NB4 (cell line): Measurements from ENCODE around the gene RASL10B.
"Not testable (repeated sequence)": the region's sequence is repeated elsewhere in the genome, so short reads cannot be mapped to it uniquely, and the experiment has no call there.

Source experiments
- POLR2A ChIP-seq: IDR thresholded peaks from 2 replicates; pipeline ENCODE4 v1.6.1; 2011; ENCODE audit warnings: mild to moderate bottlenecking; ENCODE audit not compliant: insufficient read length; ENCODE audit errors: extremely low read depth
- TF ChIP-seq, protein P1 (sequence below): IDR thresholded peaks from one replicate; pipeline ENCODE4 v1.5.1; 2012; ENCODE audit warnings: low read depth, low read length
- TF ChIP-seq, protein P2 (sequence below): IDR thresholded peaks from 2 replicates; pipeline ENCODE4 v1.6.1; 2011; ENCODE audit warnings: low read depth, low read length

DNA sequence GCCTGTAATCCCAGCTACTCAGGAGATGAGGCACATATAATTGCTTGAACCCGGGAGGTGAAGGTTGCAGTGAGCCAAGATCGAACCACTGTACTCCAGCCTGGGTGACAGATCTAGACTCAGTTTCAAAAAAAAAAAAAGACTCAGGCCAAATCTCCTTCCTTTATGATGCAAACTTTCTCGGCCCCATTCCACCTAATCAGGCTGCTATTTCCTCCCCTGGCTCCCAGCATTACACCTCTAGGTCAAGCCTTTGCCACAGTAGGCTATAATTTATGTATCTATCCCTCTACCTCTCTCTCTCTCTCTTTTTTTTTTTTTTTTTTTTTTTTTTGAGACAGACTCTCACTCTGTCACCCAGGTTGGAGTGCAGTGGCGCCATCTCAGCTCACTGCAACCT lies 20.1 kb downstream of the RASL10B start:
- TF ChIP-seq POLR2A, result not testable (repeated sequence)
- TF ChIP-seq, protein P1, sequence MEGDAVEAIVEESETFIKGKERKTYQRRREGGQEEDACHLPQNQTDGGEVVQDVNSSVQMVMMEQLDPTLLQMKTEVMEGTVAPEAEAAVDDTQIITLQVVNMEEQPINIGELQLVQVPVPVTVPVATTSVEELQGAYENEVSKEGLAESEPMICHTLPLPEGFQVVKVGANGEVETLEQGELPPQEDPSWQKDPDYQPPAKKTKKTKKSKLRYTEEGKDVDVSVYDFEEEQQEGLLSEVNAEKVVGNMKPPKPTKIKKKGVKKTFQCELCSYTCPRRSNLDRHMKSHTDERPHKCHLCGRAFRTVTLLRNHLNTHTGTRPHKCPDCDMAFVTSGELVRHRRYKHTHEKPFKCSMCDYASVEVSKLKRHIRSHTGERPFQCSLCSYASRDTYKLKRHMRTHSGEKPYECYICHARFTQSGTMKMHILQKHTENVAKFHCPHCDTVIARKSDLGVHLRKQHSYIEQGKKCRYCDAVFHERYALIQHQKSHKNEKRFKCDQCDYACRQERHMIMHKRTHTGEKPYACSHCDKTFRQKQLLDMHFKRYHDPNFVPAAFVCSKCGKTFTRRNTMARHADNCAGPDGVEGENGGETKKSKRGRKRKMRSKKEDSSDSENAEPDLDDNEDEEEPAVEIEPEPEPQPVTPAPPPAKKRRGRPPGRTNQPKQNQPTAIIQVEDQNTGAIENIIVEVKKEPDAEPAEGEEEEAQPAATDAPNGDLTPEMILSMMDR, result not testable (repeated sequence)
- TF ChIP-seq, protein P2, sequence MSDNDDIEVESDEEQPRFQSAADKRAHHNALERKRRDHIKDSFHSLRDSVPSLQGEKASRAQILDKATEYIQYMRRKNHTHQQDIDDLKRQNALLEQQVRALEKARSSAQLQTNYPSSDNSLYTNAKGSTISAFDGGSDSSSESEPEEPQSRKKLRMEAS, result not testable (repeated sequence)
